PFSK-1 (cell line): ENCODE data around the gene ILK.
A peak's percentile ranks its signal among the peaks of the same experiment; 100 is the strongest.

Experiments
- FOXP2 ChIP-seq: optimal IDR thresholded peaks from 2 replicates; pipeline ENCODE3; 2011; ENCODE audit warnings: borderline replicate concordance, control low read depth, inconsistent platforms; ENCODE audit not compliant: insufficient read depth; ENCODE audit errors: extremely low read length, extremely low read depth
- POLR2AphosphoS5 ChIP-seq: IDR thresholded peaks from 2 replicates; pipeline ENCODE4 v1.6.1; 2012; ENCODE audit warnings: low read depth, mild to moderate bottlenecking, control low read depth, low read length, moderate library complexity
- SIN3A ChIP-seq: IDR thresholded peaks from 2 replicates; pipeline ENCODE4 v1.6.1; 2012; ENCODE audit warnings: mild to moderate bottlenecking, low read length, moderate library complexity, borderline replicate concordance; ENCODE audit not compliant: insufficient read depth
- TAF1 ChIP-seq: IDR thresholded peaks from 2 replicates; pipeline ENCODE4 v1.6.1; 2012; ENCODE audit warnings: low read length, control low read depth, borderline replicate concordance; ENCODE audit not compliant: insufficient read depth
- TF ChIP-seq, protein P1 (sequence below), 2 experiments: IDR thresholded peaks; 2 replicates each; pipeline versions ENCODE4 v1.6.1 to v1.8.0; 2011 to 2012; ENCODE audit warnings: low read depth in 2 of 2, low read length in 2 of 2, control low read depth in 1 of 2, inconsistent platforms in 1 of 2, mild to moderate bottlenecking in 1 of 2, moderate library complexity in 1 of 2; ENCODE audit not compliant: insufficient read depth in 1 of 2

The ILK gene

DNA sequence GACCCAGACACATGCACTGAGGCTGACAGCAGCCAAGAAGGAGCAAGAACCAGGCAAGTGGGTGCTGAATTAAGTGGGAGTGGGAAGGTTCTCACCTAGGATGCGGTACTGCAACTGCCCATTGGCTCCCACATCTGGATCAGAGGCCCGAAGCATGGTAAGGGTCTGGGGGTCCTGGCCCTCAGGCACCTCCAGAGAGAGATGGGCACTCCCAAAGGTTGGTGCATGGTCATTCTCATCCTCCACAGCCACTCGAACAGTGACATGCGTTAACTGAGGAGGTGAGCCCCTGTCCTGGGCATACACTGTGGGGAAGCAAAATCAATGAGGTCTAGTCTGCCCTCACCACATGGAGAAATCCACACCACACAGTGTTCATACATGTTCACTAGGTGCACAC is 25.0 kb downstream of the ILK start:
- TF ChIP-seq TAF1 (no peak), FOXP2 (no peak)

DNA sequence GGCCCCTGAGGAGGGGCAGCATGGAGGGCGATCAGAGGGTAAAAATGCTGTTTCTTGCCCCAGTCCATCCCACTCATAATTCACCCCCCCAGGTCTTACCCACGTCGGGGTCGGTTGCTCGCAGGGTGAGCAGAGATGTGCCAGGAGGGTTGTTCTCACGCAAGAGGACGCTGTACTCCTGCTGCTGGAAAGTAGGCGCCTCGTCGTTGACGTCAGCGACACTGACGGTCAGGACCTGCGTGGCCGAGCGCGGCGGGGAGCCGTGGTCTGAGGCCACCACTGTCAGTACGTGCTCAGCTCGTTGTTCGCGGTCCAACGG is 26.0 kb downstream of the ILK start:
- TF ChIP-seq TAF1: no peak
- TF ChIP-seq FOXP2: no peak

DNA sequence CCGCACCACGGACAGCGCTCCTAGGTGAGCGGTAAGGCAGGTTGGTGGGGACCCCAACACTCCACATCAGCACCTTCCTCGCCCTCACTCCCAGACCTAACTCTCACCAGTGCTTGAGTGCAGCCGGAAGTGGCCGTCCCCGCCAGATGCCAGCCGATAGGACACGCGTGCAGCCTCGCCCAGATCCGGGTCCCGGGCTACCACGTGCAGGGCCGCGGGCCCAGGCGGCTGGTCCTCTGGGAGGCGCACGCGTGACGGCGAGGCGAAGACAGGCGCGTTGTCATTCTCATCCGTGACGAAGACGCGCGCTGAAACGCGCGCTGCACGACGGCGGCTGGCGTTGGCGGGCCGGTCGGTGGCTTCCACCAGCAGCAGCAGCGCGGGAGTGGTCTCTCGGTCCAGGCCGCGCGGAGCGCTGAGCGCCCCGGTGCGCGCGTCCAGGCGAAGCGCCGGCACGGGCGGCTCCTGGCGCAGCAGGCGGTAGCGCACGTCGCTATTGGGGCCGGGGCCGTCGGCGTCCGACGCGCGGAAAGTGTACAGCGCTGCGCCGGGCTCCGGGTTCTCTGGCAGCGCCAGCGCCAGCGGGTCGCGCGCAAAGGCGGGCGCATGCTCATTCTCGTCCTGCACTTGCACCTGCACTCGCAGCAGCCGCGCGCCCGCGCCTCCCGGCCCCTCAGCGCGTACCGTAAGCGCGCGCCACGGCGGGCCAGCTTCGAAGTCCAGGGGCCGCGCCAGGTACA is 26.5 kb downstream of the ILK start:
- TF ChIP-seq, protein P1, sequence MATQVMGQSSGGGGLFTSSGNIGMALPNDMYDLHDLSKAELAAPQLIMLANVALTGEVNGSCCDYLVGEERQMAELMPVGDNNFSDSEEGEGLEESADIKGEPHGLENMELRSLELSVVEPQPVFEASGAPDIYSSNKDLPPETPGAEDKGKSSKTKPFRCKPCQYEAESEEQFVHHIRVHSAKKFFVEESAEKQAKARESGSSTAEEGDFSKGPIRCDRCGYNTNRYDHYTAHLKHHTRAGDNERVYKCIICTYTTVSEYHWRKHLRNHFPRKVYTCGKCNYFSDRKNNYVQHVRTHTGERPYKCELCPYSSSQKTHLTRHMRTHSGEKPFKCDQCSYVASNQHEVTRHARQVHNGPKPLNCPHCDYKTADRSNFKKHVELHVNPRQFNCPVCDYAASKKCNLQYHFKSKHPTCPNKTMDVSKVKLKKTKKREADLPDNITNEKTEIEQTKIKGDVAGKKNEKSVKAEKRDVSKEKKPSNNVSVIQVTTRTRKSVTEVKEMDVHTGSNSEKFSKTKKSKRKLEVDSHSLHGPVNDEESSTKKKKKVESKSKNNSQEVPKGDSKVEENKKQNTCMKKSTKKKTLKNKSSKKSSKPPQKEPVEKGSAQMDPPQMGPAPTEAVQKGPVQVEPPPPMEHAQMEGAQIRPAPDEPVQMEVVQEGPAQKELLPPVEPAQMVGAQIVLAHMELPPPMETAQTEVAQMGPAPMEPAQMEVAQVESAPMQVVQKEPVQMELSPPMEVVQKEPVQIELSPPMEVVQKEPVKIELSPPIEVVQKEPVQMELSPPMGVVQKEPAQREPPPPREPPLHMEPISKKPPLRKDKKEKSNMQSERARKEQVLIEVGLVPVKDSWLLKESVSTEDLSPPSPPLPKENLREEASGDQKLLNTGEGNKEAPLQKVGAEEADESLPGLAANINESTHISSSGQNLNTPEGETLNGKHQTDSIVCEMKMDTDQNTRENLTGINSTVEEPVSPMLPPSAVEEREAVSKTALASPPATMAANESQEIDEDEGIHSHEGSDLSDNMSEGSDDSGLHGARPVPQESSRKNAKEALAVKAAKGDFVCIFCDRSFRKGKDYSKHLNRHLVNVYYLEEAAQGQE (IDR thresholded peaks at IDR 0.05; ENCODE audit: insufficient read depth in 1 of 2, low read depth in 2 of 2, low read length in 2 of 2): peak in 1 of 2 experiments; percentile 59; a peak in 2 of 4 replicates
- TF ChIP-seq POLR2AphosphoS5: no peak

DNA sequence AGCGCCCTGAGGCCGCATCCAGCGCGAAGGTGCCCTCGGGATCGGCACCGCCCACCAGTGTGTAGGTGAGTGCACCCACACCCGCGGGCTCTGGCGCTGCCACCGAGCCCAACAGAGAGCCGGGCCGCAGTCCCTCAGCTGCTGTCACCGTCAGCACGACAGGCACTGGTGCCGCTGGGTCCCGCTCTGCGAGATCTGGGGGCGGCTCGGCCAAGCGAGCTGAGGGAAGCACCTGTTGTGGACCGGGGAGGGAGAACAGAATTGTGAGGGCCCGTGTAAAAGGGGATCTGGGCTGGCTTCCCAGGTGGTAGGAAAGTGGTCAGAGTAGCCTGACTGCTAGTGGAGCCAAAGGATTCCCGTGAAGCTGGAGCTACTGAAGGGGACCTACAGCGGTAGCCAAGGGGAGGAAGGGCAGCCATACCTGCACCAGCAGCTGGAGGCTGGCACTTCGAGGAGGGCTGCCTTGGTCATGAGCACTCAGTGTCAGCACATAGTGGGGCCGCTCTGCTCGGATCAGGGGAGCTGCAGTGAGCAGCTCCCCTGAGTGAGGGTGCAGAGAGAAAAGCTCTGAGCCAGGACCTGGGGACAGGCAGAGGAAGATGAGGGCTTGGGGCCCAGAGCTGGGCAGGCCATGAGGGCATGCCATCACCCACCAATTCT is 27.2 kb downstream of the ILK start:
- TF ChIP-seq, protein P1 (IDR thresholded peaks at IDR 0.05; ENCODE audit: insufficient read depth in 1 of 2, low read depth in 2 of 2, low read length in 2 of 2): no peak
- TF ChIP-seq POLR2AphosphoS5 (no peak), SIN3A (no peak), TAF1 (no peak), FOXP2 (no peak)

DNA sequence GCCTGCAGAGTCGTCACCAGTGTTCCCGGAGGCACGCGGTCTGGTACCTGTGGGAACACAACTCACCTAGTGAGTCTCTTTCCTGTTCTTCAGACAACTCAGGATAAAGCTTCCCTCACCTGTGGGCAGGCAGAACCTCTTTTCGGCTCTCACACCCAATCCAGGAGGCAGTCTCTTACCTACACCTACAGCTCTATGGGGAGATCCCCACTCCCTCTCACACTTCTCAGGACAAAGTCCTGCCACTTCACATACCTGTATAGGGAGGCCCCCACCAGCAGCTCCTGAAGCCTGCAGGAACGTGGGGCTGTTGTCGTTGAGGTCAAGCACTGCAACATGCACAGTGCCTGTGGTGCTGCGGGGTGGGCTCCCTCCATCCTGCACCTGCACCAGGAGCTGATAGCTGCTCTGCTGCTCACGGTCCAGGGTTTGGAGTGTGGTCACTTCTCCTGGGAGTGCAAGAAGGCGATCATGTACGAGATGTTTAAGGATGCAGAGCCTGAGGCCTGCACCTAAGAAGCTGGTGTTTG is 27.9 kb downstream of the ILK start:
- no peak for TF ChIP-seq TAF1
- no peak for TF ChIP-seq SIN3A
- TF ChIP-seq FOXP2: no peak
- TF ChIP-seq, protein P1 (IDR thresholded peaks at IDR 0.05; ENCODE audit: insufficient read depth in 1 of 2, low read depth in 2 of 2, low read length in 2 of 2): no peak
- no peak for TF ChIP-seq POLR2AphosphoS5

DNA sequence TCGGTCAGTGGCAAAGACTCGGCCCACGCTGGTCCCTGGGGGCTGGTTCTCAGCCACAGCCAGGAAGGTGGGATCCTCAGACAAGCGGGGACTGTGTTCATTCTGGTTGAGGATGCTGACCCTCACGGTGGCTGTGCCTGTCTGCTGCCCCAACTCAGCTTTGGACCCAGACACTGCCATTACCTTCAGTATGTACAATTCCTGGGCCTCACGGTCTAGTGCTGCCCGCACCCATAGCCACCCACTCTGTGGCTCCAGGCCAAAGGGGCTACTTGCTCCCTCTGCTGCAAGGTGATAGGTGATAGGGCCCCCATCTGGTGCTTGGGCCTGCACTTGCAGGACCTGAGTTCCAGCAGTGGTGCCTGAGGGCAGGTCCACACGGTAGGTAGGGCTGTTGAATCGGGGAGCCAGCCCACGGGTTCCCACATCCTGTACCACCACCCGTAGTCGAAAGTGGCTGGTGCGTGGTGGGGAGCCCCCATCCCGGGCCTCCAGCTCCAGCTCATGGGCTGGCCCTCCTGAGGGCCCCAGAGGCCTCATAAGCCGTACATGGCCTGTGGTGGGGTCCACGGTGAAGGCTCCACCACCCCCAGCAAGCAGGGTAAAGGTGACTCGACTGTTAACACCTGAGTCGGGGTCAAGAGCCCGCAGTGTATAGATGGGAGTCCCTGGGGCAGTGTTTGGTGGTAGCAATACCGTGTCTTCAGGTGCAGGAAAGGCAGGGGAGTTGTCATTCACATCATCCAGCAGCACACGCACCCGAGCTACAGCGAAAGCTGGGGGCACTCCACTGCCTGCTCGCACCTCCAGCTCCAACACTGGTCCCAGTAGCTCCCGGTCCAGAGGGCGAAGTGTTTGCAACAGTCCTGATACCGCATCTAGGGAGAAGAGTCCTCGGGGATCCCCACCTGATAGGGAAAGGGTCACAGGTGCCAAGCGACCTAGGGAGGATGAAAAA is 28.8 kb downstream of the ILK start:
- TF ChIP-seq, protein P1 (IDR thresholded peaks at IDR 0.05; ENCODE audit: insufficient read depth in 1 of 2, low read depth in 2 of 2, low read length in 2 of 2): no peak
- TF ChIP-seq POLR2AphosphoS5: no peak
- TF ChIP-seq SIN3A: no peak
- no peak for TF ChIP-seq TAF1
- TF ChIP-seq FOXP2: no peak
